Vagina (tissue), 2 donors: ENCODE data around the gene DOCK1. TPM values are rescaled to one million over a fixed set of nuclear protein-coding genes. Genes with fewer than 3 reads are reported as not detected.

Experiments
- DNase-seq, 2 donors: peaks; one replicate each; pipeline ENCODE4 v3.0.0-alpha.2; 2017; ENCODE audit errors: extremely low spot score in 2 of 2
- H3K27ac ChIP-seq: fragments of 200-600 bp; sonication (generic); one replicate; pipeline ENCODE4 v1.5.1; 2019
- H3K27me3 ChIP-seq: fragments of 200-600 bp; sonication (generic); one replicate; pipeline ENCODE4 v1.5.1; 2019
- H3K36me3 ChIP-seq, 2 donors: fragments of 200-600 bp; sonication (generic); one replicate each; pipeline ENCODE4 v1.5.1; 2017 to 2019
- H3K4me1 ChIP-seq: fragments of 200-600 bp; sonication (generic); one replicate; pipeline ENCODE4 v1.5.1; 2019
- H3K4me3 ChIP-seq, 2 donors: fragments of 200-600 bp; sonication (generic); 1 replicate in 1 of 2; 2 replicates in 1 of 2; pipeline ENCODE4 v1.5.1; 2016 to 2019
- H3K9me3 ChIP-seq: fragments of 200-600 bp; sonication (generic); one replicate; pipeline ENCODE4 v1.5.1; 2019
- CTCF ChIP-seq, 3 experiments: fragments of 450-650 bp in 2 of 3; fragments of 200-600 bp in 1 of 3; sonication (generic) in 1 of 3; IDR thresholded peaks; one replicate each; pipeline ENCODE4 v1.5.1; 2017 to 2019; ENCODE audit warnings: antibody characterized with exemption in 3 of 3, mild to moderate bottlenecking in 2 of 3, moderate library complexity in 2 of 3
- POLR2A ChIP-seq, 2 donors: fragments of 450-650 bp; IDR thresholded peaks; one replicate each; pipeline ENCODE4 v1.6.1; 2017; ENCODE audit warnings: antibody characterized with exemption in 2 of 2, mild to moderate bottlenecking in 2 of 2, moderate library complexity in 2 of 2
- POLR2AphosphoS5 ChIP-seq, 2 donors: sonication (generic); formaldehyde crosslinking; IDR thresholded peaks; one replicate each; pipeline ENCODE4 v1.9.0; 2017; ENCODE audit warnings: antibody characterized with exemption in 2 of 2, mild to moderate bottlenecking in 2 of 2, low read depth in 1 of 2; ENCODE audit not compliant: insufficient read depth in 1 of 2
- intact Hi-C: fragments of 100-400 bp; cut with DNase I; formaldehyde crosslinking; loops from one replicate; pipeline ENCODE4 v1.15.1; 2023
- total RNA-seq: library from RNA; depleted of rRNA; stranded (reverse); fragments of >200 nt; gene quantifications from one replicate; pipeline ENCODE4 v1.2.3, GENCODE V29; 2016

The DOCK1 gene
- total RNA-seq, 1 donor from 2014 or later: 64.6 TPM

GRCh38 chr10:127414024-127414423 lies 508.8 kb downstream of the DOCK1 start:
- no peak for TF ChIP-seq POLR2AphosphoS5 (IDR thresholded peaks at IDR 0.05; ENCODE audit: insufficient read depth in 1 of 2, low read depth in 1 of 2)
- no peak for TF ChIP-seq POLR2A (IDR thresholded peaks at IDR 0.05)
- TF ChIP-seq CTCF (IDR thresholded peaks at IDR 0.05): no peak
- intact Hi-C loops: loop anchor here (10.0 kb wide), 1 partner anchor 1709 kb away; no protein-coding TSS in a partner anchor
- no peaks in the 10 kb centered on the region for H3K27me3 ChIP-seq
- peaks cover 4% of the 10 kb centered on the region for H3K4me1 ChIP-seq
- H3K9me3 ChIP-seq: no peaks in the 10 kb centered on the region
- H3K4me3 ChIP-seq: no peak overlapping the region
- no peak overlapping the region for H3K27ac ChIP-seq
- H3K36me3 ChIP-seq: peaks cover 0 to 13% of the 10 kb centered on the region in 2 donors
- DNase-seq: no peak

GRCh38 chr10:127415116-127415515 lies 509.9 kb downstream of the DOCK1 start:
- Histone ChIP-seq H3K4me3 (no peak overlapping the region), H3K9me3 (no peaks in the 10 kb centered on the region), H3K36me3 (peaks cover 0 to 24% of the 10 kb centered on the region in 2 donors), H3K27me3 (no peaks in the 10 kb centered on the region), H3K27ac (no peak overlapping the region), H3K4me1 (no peaks in the 10 kb centered on the region)
- no peak for DNase-seq
- no peak for TF ChIP-seq CTCF (IDR thresholded peaks at IDR 0.05)
- no peak for TF ChIP-seq POLR2A (IDR thresholded peaks at IDR 0.05)
- TF ChIP-seq POLR2AphosphoS5 (IDR thresholded peaks at IDR 0.05; ENCODE audit: insufficient read depth in 1 of 2, low read depth in 1 of 2): no peak
- intact Hi-C loops: loop anchor here (10.0 kb wide), 1 partner anchor 1710 kb away; no protein-coding TSS in a partner anchor

GRCh38 chr10:127415901-127416581 lies 510.8 kb downstream of the DOCK1 start:
- no peak for DNase-seq
- Histone ChIP-seq H3K27me3 (no peaks in the 10 kb centered on the region), H3K36me3 (peaks cover 0 to 34% of the 10 kb centered on the region in 2 donors), H3K4me1 (no peaks in the 10 kb centered on the region), H3K27ac (no peak overlapping the region), H3K9me3 (no peaks in the 10 kb centered on the region), H3K4me3 (no peak overlapping the region)
- intact Hi-C loops: loop anchor here (10.0 kb wide), 1 partner anchor 1711 kb away; no protein-coding TSS in a partner anchor
- no peak for TF ChIP-seq CTCF (IDR thresholded peaks at IDR 0.05)
- no peak for TF ChIP-seq POLR2A (IDR thresholded peaks at IDR 0.05)
- no peak for TF ChIP-seq POLR2AphosphoS5 (IDR thresholded peaks at IDR 0.05; ENCODE audit: insufficient read depth in 1 of 2, low read depth in 1 of 2)

GRCh38 chr10:127417031-127417430 lies 511.8 kb downstream of the DOCK1 start:
- Histone ChIP-seq H3K4me3 (no peak overlapping the region), H3K9me3 (no peaks in the 10 kb centered on the region), H3K36me3 (peaks cover 0 to 33% of the 10 kb centered on the region in 2 donors), H3K27ac (no peak overlapping the region), H3K27me3 (no peaks in the 10 kb centered on the region), H3K4me1 (no peaks in the 10 kb centered on the region)
- no peak for TF ChIP-seq POLR2A (IDR thresholded peaks at IDR 0.05)
- no peak for TF ChIP-seq CTCF (IDR thresholded peaks at IDR 0.05)
- no peak for TF ChIP-seq POLR2AphosphoS5 (IDR thresholded peaks at IDR 0.05; ENCODE audit: insufficient read depth in 1 of 2, low read depth in 1 of 2)
- intact Hi-C loops: loop anchor here (10.0 kb wide), 1 partner anchor 1712 kb away; no protein-coding TSS in a partner anchor
- no peak for DNase-seq
